ENCODE results near the gene HNRNPH3.
"Not testable (repeated sequence)": the region's sequence is repeated elsewhere in the genome, so short reads cannot be mapped to it uniquely, and the experiment has no call there.

HNRNPH3 gene

GRCh38 chr10:68331455-68332258 is at the start of gene HNRNPH3:
Gene HNRNPH3, plus strand, starts transcription at chr10:68332064. Its CDS starts 5,158 bp downstream, at chr10:68337222.
- intact Hi-C loops (cut with DNase I) = loop anchor here (1.0 to 10.0 kb wide), 5 partner anchors 76 to 477 kb away; partner anchors contain the start of genes HERC4, RUFY2 and SIRT1
- peak; percentile 95 to 99 (median 97) for DNase-seq

GRCh38 chr10:68284062-68285001 is 47.5 kb upstream of the HNRNPH3 start:
- DNase-seq = no peak
- intact Hi-C loops (cut with DNase I) = no loop called here

- intact Hi-C loops (cut with DNase I) = no loop called here
- no peak for DNase-seq
These were observed 43.1 kb upstream of the HNRNPH3 start for GRCh38 chr10:68288717-68289116.

- intact Hi-C loops (cut with DNase I) = no loop called here
- DNase-seq = no peak
These were observed 41.1 kb upstream of the HNRNPH3 start for GRCh38 chr10:68290736-68291135.

- intact Hi-C loops (cut with DNase I) = no loop called here
- DNase-seq = no peak
These were observed 34.8 kb upstream of the HNRNPH3 start for GRCh38 chr10:68296843-68297663.

- no peak for DNase-seq
- intact Hi-C loops (cut with DNase I) = loop anchor here (5.0 to 10.0 kb wide), 2 partner anchors 89 to 216 kb away; no protein-coding TSS in a partner anchor
These were observed 30.6 kb upstream of the HNRNPH3 start for GRCh38 chr10:68301301-68301700.

GRCh38 chr10:68301790-68302502 is 29.9 kb upstream of the HNRNPH3 start:
- intact Hi-C loops (cut with DNase I) = loop anchor here (5.0 to 10.0 kb wide), 2 partner anchors 90 to 217 kb away; no protein-coding TSS in a partner anchor
- no peak for DNase-seq

GRCh38 chr10:68302503-68302823 is 29.4 kb upstream of the HNRNPH3 start:
- DNase-seq = no peak
- intact Hi-C loops (cut with DNase I) = loop anchor here (5.0 to 10.0 kb wide), 2 partner anchors 90 to 218 kb away; no protein-coding TSS in a partner anchor

- no peak for DNase-seq
- intact Hi-C loops (cut with DNase I) = loop anchor here (5.0 to 10.0 kb wide), 2 partner anchors 91 to 218 kb away; no protein-coding TSS in a partner anchor
These were observed 29.0 kb upstream of the HNRNPH3 start for GRCh38 chr10:68302871-68303270.

GRCh38 chr10:68303849-68304412 is 27.9 kb upstream of the HNRNPH3 start:
- intact Hi-C loops (cut with DNase I) = loop anchor here (5.0 to 10.0 kb wide), 2 partner anchors 92 to 219 kb away; no protein-coding TSS in a partner anchor
- no peak for DNase-seq

- intact Hi-C loops (cut with DNase I) = loop anchor here (10.0 kb wide), 1 partner anchor 221 kb away; no protein-coding TSS in a partner anchor
- DNase-seq = no peak
These were observed 26.0 kb upstream of the HNRNPH3 start for GRCh38 chr10:68305854-68306253.

- intact Hi-C loops (cut with DNase I) = no loop called here
- DNase-seq = no peak
These were observed 21.3 kb upstream of the HNRNPH3 start for GRCh38 chr10:68310531-68310930.

- DNase-seq; intact Hi-C loops (cut with DNase I): not testable (repeated sequence)
These were observed 16.9 kb upstream of the HNRNPH3 start for GRCh38 chr10:68314930-68315329.

- intact Hi-C loops (cut with DNase I) = no loop called here
These were observed 16.3 kb upstream of the HNRNPH3 start for GRCh38 chr10:68315582-68315981.

GRCh38 chr10:68318331-68319059 is 13.4 kb upstream of the HNRNPH3 start:
- intact Hi-C loops (cut with DNase I) = no loop called here
- DNase-seq = no peak

More at GRCh38 chr10:68315582-68315981, 16.3 kb upstream of the HNRNPH3 start:
- DNase-seq = no peak

GRCh38 chr10:68324396-68324795 is 7.5 kb upstream of the HNRNPH3 start:
- DNase-seq; intact Hi-C loops (cut with DNase I): not testable (repeated sequence)

- intact Hi-C loops (cut with DNase I) = no loop called here
- no peak for DNase-seq
These were observed 3.7 kb upstream of the HNRNPH3 start for GRCh38 chr10:68327889-68328786.

Data from posterior cingulate gyrus (tissue), 11 donors.